ENCODE measurements around the gene IGFBP4.
"Not testable (repeated sequence)": the region's sequence is repeated elsewhere in the genome, so short reads cannot be mapped to it uniquely, and the experiment has no call there.

IGFBP4 gene

GRCh38 chr17:40443196-40443987, at the start of gene IGFBP4:
TSS of gene IGFBP4 (plus strand) at chr17:40443450. CDS start at chr17:40443736, 286 bp downstream.
- DNase-seq (ENCODE audit: low read depth), result peak; percentile 46

GRCh38 chr17:40399185-40399584, 44.1 kb upstream of the IGFBP4 start:
- DNase-seq (ENCODE audit: low read depth), result no peak

GRCh38 chr17:40402668-40403067, 40.6 kb upstream of the IGFBP4 start:
- DNase-seq (ENCODE audit: low read depth), result no peak

- DNase-seq (ENCODE audit: low read depth), result no peak
Measured at GRCh38 chr17:40404003-40404402, 39.2 kb upstream of the IGFBP4 start.

GRCh38 chr17:40407460-40407859, 35.8 kb upstream of the IGFBP4 start:
- DNase-seq (ENCODE audit: low read depth), result no peak

GRCh38 chr17:40409540-40409939, 33.7 kb upstream of the IGFBP4 start:
- not testable (repeated sequence) for DNase-seq (ENCODE audit: low read depth)

- no peak for DNase-seq (ENCODE audit: low read depth)
Measured at GRCh38 chr17:40410082-40410481, 33.2 kb upstream of the IGFBP4 start.

- DNase-seq (ENCODE audit: low read depth), result no peak
Measured at GRCh38 chr17:40411821-40412220, 31.4 kb upstream of the IGFBP4 start.

GRCh38 chr17:40412880-40413279, 30.4 kb upstream of the IGFBP4 start:
- no peak for DNase-seq (ENCODE audit: low read depth)

- not testable (repeated sequence) for DNase-seq (ENCODE audit: low read depth)
Measured at GRCh38 chr17:40414312-40414711, 28.9 kb upstream of the IGFBP4 start.

- no peak for DNase-seq (ENCODE audit: low read depth)
Measured at GRCh38 chr17:40415390-40415789, 27.9 kb upstream of the IGFBP4 start.

- DNase-seq (ENCODE audit: low read depth), result no peak
Measured at GRCh38 chr17:40416671-40417070, 26.6 kb upstream of the IGFBP4 start.

- no peak for DNase-seq (ENCODE audit: low read depth)
Measured at GRCh38 chr17:40417258-40417608, 26.0 kb upstream of the IGFBP4 start.

- DNase-seq (ENCODE audit: low read depth), result peak; percentile 96
Measured at GRCh38 chr17:40417609-40418427, 25.4 kb upstream of the IGFBP4 start, which contains the start of gene TOP2A. TSS of gene TOP2A (minus strand) at chr17:40417896. CDS start at chr17:40417791, 105 bp downstream.

GRCh38 chr17:40418428-40418706, 24.9 kb upstream of the IGFBP4 start:
- DNase-seq (ENCODE audit: low read depth), result no peak

GRCh38 chr17:40419559-40420331, 23.5 kb upstream of the IGFBP4 start:
- no peak for DNase-seq (ENCODE audit: low read depth)

GRCh38 chr17:40422990-40423633, 20.1 kb upstream of the IGFBP4 start:
- DNase-seq (ENCODE audit: low read depth), result no peak

GRCh38 chr17:40425741-40426140, 17.5 kb upstream of the IGFBP4 start:
- DNase-seq (ENCODE audit: low read depth), result no peak

GRCh38 chr17:40427002-40427491, 16.2 kb upstream of the IGFBP4 start:
- DNase-seq (ENCODE audit: low read depth), result no peak

- no peak for DNase-seq (ENCODE audit: low read depth)
Measured at GRCh38 chr17:40430272-40431230, 12.7 kb upstream of the IGFBP4 start.

GRCh38 chr17:40431231-40431602, 12.0 kb upstream of the IGFBP4 start:
- DNase-seq (ENCODE audit: low read depth), result no peak

Data from activated T-cell treated with anti-CD3 and anti-CD28 coated beads for 24 hours (primary cell).